Activated CD4-positive, alpha-beta T cell treated with anti-CD3 and anti-CD28 coated beads for 1 hour (primary cell): ENCODE results near the gene FRK.

Experiments used
- DNase-seq: peaks from one replicate; pipeline ENCODE4 v3.0.0-alpha.2; 2020

FRK gene

GRCh38 chr6:115882174-115882573 is 178.5 kb downstream of the FRK start:
- DNase-seq = no peak
